Adrenal gland (tissue), 12 donors: ENCODE measurements around the gene NOP9. TPM values are rescaled to one million over a fixed set of nuclear protein-coding genes. Genes with fewer than 3 reads are reported as not detected.
"Not testable (repeated sequence)": the region's sequence is repeated elsewhere in the genome, so short reads cannot be mapped to it uniquely, and the experiment has no call there.

Experiments used
- DNase-seq, 7 donors: peaks; one replicate each; pipeline ENCODE4 v3.0.0-alpha.2; 2019 to 2020
- H3K27ac ChIP-seq, 5 donors: fragments of 200-600 bp; sonication (generic) in 4 of 5; 1 replicate in 3 of 5; 2 replicates in 2 of 5; pipeline versions ENCODE4 v1.5.1 to v1.8.0; 2016 to 2020; ENCODE audit warnings: mild to moderate bottlenecking in 1 of 5
- H3K27me3 ChIP-seq: fragments of 200-600 bp; 2 replicates; pipeline ENCODE4 v1.8.0; 2021
- H3K36me3 ChIP-seq, 2 donors: fragments of 200-600 bp; replicated peaks in 1 of 2; 1 replicate in 1 of 2; 2 replicates in 1 of 2; pipeline versions ENCODE4 v1.5.1 to v1.8.0; 2018 to 2022
- H3K4me1 ChIP-seq, 2 donors: fragments of 200-600 bp; replicated peaks in 1 of 2; 1 replicate in 1 of 2; 2 replicates in 1 of 2; pipeline versions ENCODE4 v1.5.1 to v1.8.0; 2018 to 2021
- H3K4me3 ChIP-seq, 4 donors: fragments of 200-600 bp; sonication (generic) in 3 of 4; one replicate each; pipeline ENCODE4 v1.5.1; 2016 to 2018
- H3K9me3 ChIP-seq, 3 donors: fragments of 200-600 bp; sonication (generic) in 1 of 3; replicated peaks in 1 of 3; 1 replicate in 2 of 3; 2 replicates in 1 of 3; pipeline versions ENCODE4 v1.5.1 to v1.8.0; 2016 to 2021
- CTCF ChIP-seq, 6 experiments: fragments of 450-650 bp in 4 of 6; fragments of 200-600 bp in 2 of 6; sonication (generic) in 1 of 6; IDR thresholded peaks; 1 replicate in 5 of 6; 2 replicates in 1 of 6; pipeline versions ENCODE4 v1.5.1 to v1.8.0; 2016 to 2021; ENCODE audit warnings: antibody characterized with exemption in 6 of 6, mild to moderate bottlenecking in 2 of 6, moderate library complexity in 1 of 6
- POLR2A ChIP-seq, 2 donors: fragments of 450-650 bp; IDR thresholded peaks; one replicate each; pipeline ENCODE4 v1.6.1; 2017; ENCODE audit warnings: antibody characterized with exemption in 2 of 2, mild to moderate bottlenecking in 2 of 2, moderate library complexity in 1 of 2
- WGBS, 4 donors: extraction: QIAGEN DNeasy Blood & Tissue Kit in 2 of 4; methylation state at CpG; one replicate each; pipeline versions ENCODE4 v1.1.5 to v1.1.7; 2013 to 2017; 5-methylcytosine and 5-hydroxymethylcytosine counted together
- intact Hi-C, 2 donors: fragments of 100-400 bp; cut with DNase I; formaldehyde crosslinking; loops; one replicate each; pipeline versions ENCODE4 v1.14.1 to v1.15.0; 2022 to 2023
- polyA plus RNA-seq, 3 donors: library from polyadenylated mRNA; stranded (reverse); fragments of 200-250 nt in 2 of 3; fragments of 350-450 nt in 1 of 3; fragmentation: Illumina TruSeq in 1 of 3; extraction: RNeasy Lipid Tissue Mini Kit (QIAGEN cat#74804) in 1 of 3; gene quantifications; one replicate each; pipeline ENCODE4 v1.2.3, GENCODE V29; 2013 to 2014
- total RNA-seq, 9 donors: library from RNA; depleted of rRNA in 4 of 9; stranded (reverse); fragments of >200 nt in 4 of 9; fragments of 120-200 nt in 1 of 9; fragmentation: NEBNext Ultra II Directional in 1 of 9; extraction: Animal tissue kit (Norgen Biotek cat#: 25700) in 1 of 9; gene quantifications; one replicate each; pipeline versions ENCODE4 v1.1.0 to v1.2.4, GENCODE V29; 2013 to 2023
- donor health status: healthy with polysubstance abuse.
- donor health status: Bipolar disorder and iron deficiency.
- donor health status: DM: yes; HTN: yes; CAD: no.
- donor health status: DM: no; HTN: no; CAD: no.
- donor health status: DM: no; HTN: no; CAD: no.
- donor health status: DM: yes; HTN: yes; CAD: no.

The NOP9 gene
- total and polyA plus RNA-seq, 12 donors, result 9.1 to 28.2 (median 18.2) TPM

GRCh38 chr14:24327303-24327702 is 27.7 kb downstream of the NOP9 start:
- intact Hi-C loops, result no loop called here
- Histone ChIP-seq H3K27ac (no peak overlapping the region), H3K4me3 (no peak overlapping the region), H3K36me3 (no peaks in the 10 kb centered on the region), H3K9me3 (no peaks in the 10 kb centered on the region), H3K4me1 (peaks cover 0 to under 1% of the 10 kb centered on the region in 2 donors), H3K27me3 (no peaks in the 10 kb centered on the region)
- DNase-seq, result no peak
- TF ChIP-seq POLR2A (IDR thresholded peaks at IDR 0.05), result no peak
- no peak for TF ChIP-seq CTCF (IDR thresholded peaks at IDR 0.05)
- WGBS, 4 donors, result 74 to 100% (median 88%) methylated on average over 1 to 2 of the region's 2 CpGs

GRCh38 chr14:24327914-24328313 is 28.3 kb downstream of the NOP9 start:
- H3K27me3 ChIP-seq, intact Hi-C loops, H3K4me1 ChIP-seq, H3K9me3 ChIP-seq, H3K4me3 ChIP-seq, H3K36me3 ChIP-seq: not testable (repeated sequence)
- peak; percentile 35 to 82 (median 66) for TF ChIP-seq CTCF (IDR thresholded peaks at IDR 0.05)
- H3K27ac ChIP-seq, result peak overlapping the region in 1 of 5 donors; percentile 8
- WGBS, 4 donors, result 0 to 4% (median 1%) methylated on average over 7 to 9 of the region's 9 CpGs
- peak; percentile 59 to 91 (median 76) for DNase-seq

DNA sequence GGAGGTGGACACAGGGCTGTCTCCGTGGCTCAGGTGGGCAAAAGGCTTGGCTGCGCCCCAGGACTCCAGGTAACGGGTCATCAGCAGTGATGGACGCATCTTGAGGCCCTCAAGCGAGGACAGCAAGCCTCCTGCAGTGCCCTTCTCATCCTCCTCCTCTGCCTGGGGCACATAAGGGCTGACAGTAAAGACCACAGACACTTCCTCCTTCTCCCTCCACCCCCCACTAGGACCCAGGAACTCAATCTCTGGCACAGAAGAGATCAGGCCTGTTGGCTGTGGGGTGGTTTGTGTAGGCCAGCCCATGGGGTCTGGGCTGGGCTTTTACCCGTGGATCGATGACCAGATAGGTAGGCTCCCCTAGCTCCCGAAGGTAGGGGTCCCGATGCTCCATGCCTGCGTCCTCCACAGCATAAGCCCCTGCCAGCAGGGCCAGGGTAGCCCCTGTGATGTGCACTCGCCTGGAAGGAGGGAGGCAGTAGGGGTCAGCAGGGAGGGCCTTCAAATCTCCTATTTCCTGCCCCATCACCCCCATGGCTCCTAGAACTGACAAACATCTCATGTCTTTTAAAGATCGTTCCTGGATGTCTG is 29.5 kb downstream of the NOP9 start:
- DNase-seq, result no peak
- no peaks in the 10 kb centered on the region for H3K36me3 ChIP-seq
- no peaks in the 10 kb centered on the region for H3K9me3 ChIP-seq

DNA sequence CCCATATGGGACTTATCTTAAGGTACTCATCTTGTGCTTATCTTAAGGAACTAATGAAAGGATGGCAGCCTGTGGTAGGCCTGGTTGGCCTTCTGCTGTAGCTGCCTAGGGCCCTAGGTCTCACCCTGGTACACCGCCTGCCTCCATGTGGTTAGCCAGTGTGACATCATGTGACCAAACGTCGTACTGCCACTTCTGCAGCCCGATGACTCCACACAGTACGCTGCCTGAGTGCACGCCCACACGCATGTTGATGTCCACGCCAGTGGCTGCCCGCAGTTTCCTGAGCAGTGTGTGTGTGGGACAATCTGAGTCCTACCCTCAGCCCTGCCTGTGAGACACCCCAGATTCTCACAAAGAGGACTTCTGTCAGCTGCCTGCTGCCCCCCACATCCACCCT is 30.1 kb downstream of the NOP9 start:
- TF ChIP-seq POLR2A (IDR thresholded peaks at IDR 0.05) (no peak), CTCF (IDR thresholded peaks at IDR 0.05) (no peak)
- no peak overlapping the region for H3K4me3 ChIP-seq
- no peaks in the 10 kb centered on the region for H3K9me3 ChIP-seq
- H3K4me1 ChIP-seq, result peaks cover 0 to 22% of the 10 kb centered on the region in 2 donors
- intact Hi-C loops, result loop anchor here (2.0 to 5.0 kb wide), 2 partner anchors 103 kb away; no protein-coding TSS in a partner anchor
- WGBS, 4 donors, result 74 to 78% (median 74%) methylated on average over 4 to 9 of the region's 9 CpGs; no CpG with 5 or more reads in 1 of the 4 donors
- peak overlapping the region in 1 of 5 donors; percentile 13 for H3K27ac ChIP-seq
- no peaks in the 10 kb centered on the region for H3K36me3 ChIP-seq
- peaks cover 5% of the 10 kb centered on the region for H3K27me3 ChIP-seq
- peak in 5 of 7 donors; percentile 33 to 78 (median 55) for DNase-seq

More for the DNA sequence above, 29.5 kb downstream of the NOP9 start:
- intact Hi-C loops, result no loop called here
- TF ChIP-seq CTCF (IDR thresholded peaks at IDR 0.05), result no peak
- no peak for TF ChIP-seq POLR2A (IDR thresholded peaks at IDR 0.05)
- 73 to 88% (median 86%) methylated on average over 8 to 12 of the region's 12 CpGs for WGBS, 4 donors
- Histone ChIP-seq H3K27me3 (no peaks in the 10 kb centered on the region), H3K27ac (peak overlapping the region in 1 of 5 donors; percentile 13), H3K4me3 (no peak overlapping the region), H3K4me1 (peaks cover 0 to 17% of the 10 kb centered on the region in 2 donors)
